Effector memory CD8-positive, alpha-beta T cell (primary cell): Measurements from ENCODE around the gene HSPB3.
"Not testable (repeated sequence)": the region's sequence is repeated elsewhere in the genome, so short reads cannot be mapped to it uniquely, and the experiment has no call there.

Experiments
- ATAC-seq: fragments of 150-1000 bp; cut with Tn5 transposase; replicated peaks from 2 replicates; pipeline ENCODE4 v1.10.0; 2021; ENCODE audit warnings: mild to moderate bottlenecking, moderate library complexity
- DNase-seq, 3 experiments: peaks; one replicate each; pipeline ENCODE4 v3.0.0; 2021
- H3K27ac Mint-ChIP-seq, 2 donors: one replicate each; pipeline ENCODE4 v1.8.0; 2022; ENCODE audit warnings: mild to moderate bottlenecking in 2 of 2, mixed read lengths in 2 of 2, moderate library complexity in 2 of 2
- H3K27me3 Mint-ChIP-seq, 2 donors: one replicate each; pipeline ENCODE4 v1.8.0; 2022; ENCODE audit warnings: mixed read lengths in 2 of 2
- H3K36me3 Mint-ChIP-seq: one replicate; pipeline ENCODE4 v1.8.0; 2022; ENCODE audit warnings: mild to moderate bottlenecking, moderate library complexity, mixed read lengths; ENCODE audit not compliant: insufficient read depth
- H3K4me1 Mint-ChIP-seq, 2 donors: one replicate each; pipeline ENCODE4 v1.8.0; 2022; ENCODE audit warnings: low read depth in 2 of 2, mixed read lengths in 2 of 2
- H3K4me3 Mint-ChIP-seq, 2 donors: one replicate each; pipeline ENCODE4 v1.8.0; 2022; ENCODE audit warnings: mild to moderate bottlenecking in 2 of 2, mixed read lengths in 2 of 2, moderate library complexity in 2 of 2
- H3K9me3 Mint-ChIP-seq, 2 donors: one replicate each; pipeline ENCODE4 v1.8.0; 2022; ENCODE audit warnings: mixed read lengths in 2 of 2
- total RNA-seq, 9 experiments: gene quantifications; one replicate each; lab custom pipeline; 2026; lab: John Stamatoyannopoulos, UW

Gene HSPB3
- total RNA-seq: 0 reads per million in 9 experiments

DNA sequence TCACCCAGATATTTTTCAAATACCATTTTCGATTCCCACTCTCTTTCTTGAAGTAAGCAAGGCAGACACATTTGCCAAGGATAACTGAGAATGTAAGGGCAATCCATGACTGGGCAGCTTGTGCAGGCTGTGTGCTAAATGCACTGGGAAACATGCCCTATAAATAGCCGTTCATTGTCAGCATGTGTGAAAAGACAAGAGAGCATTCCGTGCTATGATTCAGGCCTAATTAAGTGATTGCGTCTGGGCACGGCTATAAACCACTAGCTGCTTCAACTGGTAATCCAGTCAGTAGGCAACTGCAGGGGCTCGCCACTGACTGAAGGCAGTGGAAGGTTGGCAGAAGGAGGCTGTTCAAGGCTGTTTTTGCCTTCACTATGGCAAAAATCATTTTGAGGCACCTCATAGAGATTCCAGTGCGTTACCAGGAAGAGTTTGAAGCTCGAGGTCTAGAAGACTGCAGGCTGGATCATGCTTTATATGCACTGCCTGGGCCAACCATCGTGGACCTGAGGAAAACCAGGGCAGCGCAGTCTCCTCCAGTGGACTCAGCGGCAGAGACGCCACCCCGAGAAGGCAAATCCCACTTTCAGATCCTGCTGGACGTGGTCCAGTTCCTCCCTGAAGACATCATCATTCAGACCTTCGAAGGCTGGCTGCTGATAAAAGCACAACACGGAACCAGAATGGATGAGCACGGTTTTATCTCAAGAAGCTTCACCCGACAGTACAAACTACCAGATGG lies at the start of gene HSPB3:
Gene HSPB3, plus strand, starts transcription at position 287 of the 745 bp plus-strand sequence. Its CDS starts 91 bp downstream, at position 378.
- peaks cover 28 to 50% of the 10 kb centered on the region in 2 donors for H3K27me3 Mint-ChIP-seq
- H3K27ac Mint-ChIP-seq: no peak within 1 kb of the TSS
- no peak for DNase-seq
- H3K4me3 Mint-ChIP-seq: no peak within 1 kb of the TSS
- no peak for ATAC-seq
- H3K36me3 Mint-ChIP-seq: no peaks in the 10 kb centered on the region
- no peaks in the 10 kb centered on the region for H3K9me3 Mint-ChIP-seq
- H3K4me1 Mint-ChIP-seq: no peaks in the 10 kb centered on the region

GRCh38 chr5:54411176-54411575 lies 44.3 kb upstream of the HSPB3 start:
- peaks cover 17 to 26% of the 10 kb centered on the region in 2 donors for H3K27me3 Mint-ChIP-seq
- no peaks in the 10 kb centered on the region for H3K9me3 Mint-ChIP-seq
- no peak overlapping the region for H3K4me3 Mint-ChIP-seq
- no peaks in the 10 kb centered on the region for H3K36me3 Mint-ChIP-seq
- ATAC-seq: no peak
- no peak for DNase-seq
- H3K4me1 Mint-ChIP-seq: no peaks in the 10 kb centered on the region
- no peak overlapping the region for H3K27ac Mint-ChIP-seq

GRCh38 chr5:54412913-54413312 lies 42.6 kb upstream of the HSPB3 start:
- ATAC-seq: no peak
- DNase-seq: no peak
- Mint-ChIP-seq H3K9me3 (no peaks in the 10 kb centered on the region), H3K27ac (no peak overlapping the region), H3K4me3 (no peak overlapping the region), H3K27me3 (peaks cover 14 to 28% of the 10 kb centered on the region in 2 donors), H3K4me1 (no peaks in the 10 kb centered on the region), H3K36me3 (no peaks in the 10 kb centered on the region)

DNA sequence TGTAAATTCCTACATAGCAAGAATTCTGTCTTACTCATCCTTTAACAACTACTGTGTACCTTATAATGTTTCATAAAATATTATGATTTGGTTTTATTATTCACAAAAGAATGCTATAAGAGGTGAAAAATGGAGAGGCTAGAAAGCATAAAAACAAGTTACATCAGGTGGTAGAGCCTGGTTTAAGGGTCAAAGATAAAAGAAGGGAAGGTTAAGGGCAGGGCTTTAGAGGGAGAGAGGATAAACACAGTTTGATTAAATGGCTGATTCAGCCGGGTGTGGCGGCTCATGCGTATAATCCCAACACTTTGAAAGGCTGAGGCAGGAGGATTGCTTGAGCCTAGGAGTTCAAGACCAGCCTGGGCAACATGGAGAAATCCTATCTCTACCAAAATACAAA lies 40.4 kb upstream of the HSPB3 start:
- no peaks in the 10 kb centered on the region for H3K9me3 Mint-ChIP-seq

GRCh38 chr5:54415896-54416601 lies 39.5 kb upstream of the HSPB3 start:
- no peak overlapping the region for H3K4me3 Mint-ChIP-seq
- ATAC-seq (no peak), DNase-seq (no peak)
- H3K36me3 Mint-ChIP-seq: no peaks in the 10 kb centered on the region
- H3K9me3 Mint-ChIP-seq: no peaks in the 10 kb centered on the region
- peaks cover 13 to 32% of the 10 kb centered on the region in 2 donors for H3K27me3 Mint-ChIP-seq
- H3K27ac Mint-ChIP-seq: no peak overlapping the region
- H3K4me1 Mint-ChIP-seq: no peaks in the 10 kb centered on the region

More for the DNA sequence above, 40.4 kb upstream of the HSPB3 start:
- Mint-ChIP-seq H3K27me3 (peaks cover 20 to 34% of the 10 kb centered on the region in 2 donors), H3K27ac (no peak overlapping the region), H3K4me1 (no peaks in the 10 kb centered on the region), H3K36me3 (no peaks in the 10 kb centered on the region), H3K4me3 (no peak overlapping the region)
- ATAC-seq (no peak), DNase-seq (no peak)

DNA sequence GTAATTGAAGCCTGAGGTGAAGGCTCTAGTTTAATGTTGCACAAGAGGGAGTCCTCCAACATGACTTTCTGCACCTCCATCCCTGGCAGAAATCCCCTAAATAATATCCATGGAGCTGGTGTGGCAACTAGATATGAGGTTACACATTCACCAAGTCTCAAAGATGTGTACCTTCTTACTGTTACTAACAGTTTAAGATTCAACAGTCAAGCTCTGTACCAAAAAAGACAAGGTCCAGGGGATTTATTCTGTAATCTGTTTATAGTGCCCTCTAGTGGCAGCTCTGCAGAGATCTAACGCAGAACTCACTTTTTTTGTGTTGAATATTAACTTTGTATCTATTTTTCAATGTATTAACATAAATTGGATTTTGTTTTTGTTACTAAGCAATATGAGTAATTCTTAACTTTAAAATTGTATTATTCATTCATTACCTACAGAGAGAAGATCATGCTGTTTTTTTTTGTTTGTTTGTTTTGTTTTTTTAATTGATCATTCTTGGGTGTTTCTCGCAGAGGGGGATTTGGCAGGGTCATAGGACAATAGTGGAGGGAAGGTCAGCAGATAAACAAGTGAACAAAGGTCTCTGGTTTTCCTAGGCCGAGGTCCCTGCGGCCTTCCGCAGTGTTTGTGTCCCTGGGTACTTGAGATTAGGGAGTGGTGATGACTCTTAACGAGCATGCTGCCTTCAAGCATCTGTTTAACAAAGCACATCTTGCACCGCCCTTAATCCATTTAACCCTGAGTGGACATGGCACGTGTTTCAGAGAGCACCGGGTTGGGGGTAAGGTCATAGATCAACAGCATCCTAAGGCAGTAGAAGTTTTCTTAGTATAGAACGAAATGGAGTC lies 35.7 kb upstream of the HSPB3 start:
- H3K27me3 Mint-ChIP-seq: peaks cover 16 to 24% of the 10 kb centered on the region in 2 donors
- not testable (repeated sequence) for H3K36me3 Mint-ChIP-seq, H3K4me1 Mint-ChIP-seq, H3K4me3 Mint-ChIP-seq, H3K27ac Mint-ChIP-seq, H3K9me3 Mint-ChIP-seq
- DNase-seq: peak; percentile 15 to 26 (median 22)
- ATAC-seq: peak; percentile 53

DNA sequence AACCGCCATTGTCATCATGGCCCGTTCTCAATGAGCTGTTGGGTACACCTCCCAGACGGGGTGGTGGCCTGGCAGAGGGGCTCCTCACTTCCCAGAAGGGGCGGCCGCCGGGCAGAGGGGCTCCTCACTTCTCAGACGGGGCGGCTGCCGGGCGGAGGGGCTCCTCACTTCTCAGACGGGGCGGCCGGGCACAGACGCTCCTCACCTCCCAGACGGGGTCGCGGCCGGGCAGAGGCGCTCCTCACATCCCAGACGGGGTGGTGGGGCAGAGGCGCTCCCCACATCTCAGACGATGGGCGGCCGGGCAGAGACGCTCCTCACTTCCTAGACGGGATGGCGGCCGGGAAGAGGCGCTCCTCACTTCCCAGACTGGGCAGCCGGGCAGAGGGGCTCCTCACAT lies 35.0 kb upstream of the HSPB3 start:
- H3K36me3 Mint-ChIP-seq, H3K27ac Mint-ChIP-seq, H3K4me3 Mint-ChIP-seq, ATAC-seq, H3K4me1 Mint-ChIP-seq, H3K9me3 Mint-ChIP-seq, DNase-seq: not testable (repeated sequence)
- peaks cover 21 to 31% of the 10 kb centered on the region in 2 donors for H3K27me3 Mint-ChIP-seq

DNA sequence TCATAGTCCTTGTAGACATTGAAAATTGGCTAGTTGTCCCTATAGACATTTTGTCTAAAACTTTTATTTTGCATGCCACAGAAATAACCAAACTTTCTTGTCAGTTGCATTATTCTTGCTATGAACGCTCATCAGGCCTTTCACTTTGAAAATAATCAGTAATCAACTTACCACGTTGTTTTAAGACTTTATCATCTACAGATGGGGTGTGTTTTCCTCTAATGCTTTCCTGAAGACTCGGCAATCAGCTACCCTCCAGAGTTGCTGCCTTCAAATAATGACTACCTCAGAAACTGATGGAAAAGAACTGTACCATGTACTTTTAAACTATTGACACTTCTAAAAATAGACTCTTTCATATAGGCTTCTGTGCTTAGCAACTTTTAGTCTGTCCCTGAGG lies 33.5 kb upstream of the HSPB3 start:
- ATAC-seq: no peak
- H3K4me1 Mint-ChIP-seq: peaks cover 0 to 2% of the 10 kb centered on the region in 2 donors
- no peak overlapping the region for H3K4me3 Mint-ChIP-seq
- H3K36me3 Mint-ChIP-seq: no peaks in the 10 kb centered on the region
- H3K27ac Mint-ChIP-seq: no peak overlapping the region
- H3K9me3 Mint-ChIP-seq: no peaks in the 10 kb centered on the region
- H3K27me3 Mint-ChIP-seq: peaks cover 27 to 46% of the 10 kb centered on the region in 2 donors
- no peak for DNase-seq

DNA sequence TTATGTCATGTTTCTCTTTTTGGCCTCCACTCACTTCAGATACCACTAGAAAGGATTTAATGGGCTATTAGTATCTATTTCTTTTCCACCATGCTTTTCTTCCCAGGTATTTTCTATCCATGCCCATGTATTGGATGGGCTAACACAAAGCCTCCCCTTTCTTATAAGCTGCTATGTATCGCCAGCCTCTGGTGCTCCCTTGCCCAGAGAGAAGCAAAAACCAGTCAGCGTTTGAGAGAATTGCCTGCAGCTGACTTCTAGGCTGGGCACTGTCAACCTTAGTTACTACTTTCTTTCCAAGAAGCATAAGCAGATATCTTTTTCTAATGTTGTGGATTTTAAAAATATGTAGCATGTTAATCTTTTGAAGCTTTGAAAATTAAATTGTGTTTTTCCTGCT lies 30.2 kb upstream of the HSPB3 start:
- H3K27me3 Mint-ChIP-seq: peaks cover 16 to 63% of the 10 kb centered on the region in 2 donors
- H3K4me1 Mint-ChIP-seq: peaks cover 0 to 2% of the 10 kb centered on the region in 2 donors
- ATAC-seq (no peak), DNase-seq (no peak)
- no peaks in the 10 kb centered on the region for H3K36me3 Mint-ChIP-seq
- H3K27ac Mint-ChIP-seq: no peak overlapping the region
- H3K9me3 Mint-ChIP-seq: no peaks in the 10 kb centered on the region
- no peak overlapping the region for H3K4me3 Mint-ChIP-seq

DNA sequence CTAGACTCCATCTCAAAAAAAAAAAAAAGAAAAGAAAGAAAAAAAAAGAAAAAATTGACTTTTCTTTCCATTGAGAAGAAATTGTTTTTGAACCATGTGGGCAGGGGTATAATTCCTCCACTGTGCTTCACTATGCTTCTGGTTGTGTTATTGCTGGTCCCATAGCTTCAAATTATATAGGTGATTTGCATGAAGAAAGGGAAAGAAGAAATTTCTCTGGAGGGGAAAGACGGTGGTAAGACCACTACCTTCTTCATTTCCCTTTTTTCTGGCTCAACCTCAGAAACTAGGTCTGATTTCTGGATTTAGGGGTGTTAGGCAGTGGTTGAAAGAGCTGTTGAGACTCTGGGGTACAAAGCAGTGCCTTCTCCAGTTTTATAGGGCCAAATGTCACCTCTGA lies 29.3 kb upstream of the HSPB3 start:
- no peak for ATAC-seq
- H3K36me3 Mint-ChIP-seq: no peaks in the 10 kb centered on the region
- no peaks in the 10 kb centered on the region for H3K9me3 Mint-ChIP-seq
- no peak for DNase-seq
- peaks cover 16 to 63% of the 10 kb centered on the region in 2 donors for H3K27me3 Mint-ChIP-seq
- peaks cover 0 to 2% of the 10 kb centered on the region in 2 donors for H3K4me1 Mint-ChIP-seq
- H3K27ac Mint-ChIP-seq: no peak overlapping the region
- no peak overlapping the region for H3K4me3 Mint-ChIP-seq

DNA sequence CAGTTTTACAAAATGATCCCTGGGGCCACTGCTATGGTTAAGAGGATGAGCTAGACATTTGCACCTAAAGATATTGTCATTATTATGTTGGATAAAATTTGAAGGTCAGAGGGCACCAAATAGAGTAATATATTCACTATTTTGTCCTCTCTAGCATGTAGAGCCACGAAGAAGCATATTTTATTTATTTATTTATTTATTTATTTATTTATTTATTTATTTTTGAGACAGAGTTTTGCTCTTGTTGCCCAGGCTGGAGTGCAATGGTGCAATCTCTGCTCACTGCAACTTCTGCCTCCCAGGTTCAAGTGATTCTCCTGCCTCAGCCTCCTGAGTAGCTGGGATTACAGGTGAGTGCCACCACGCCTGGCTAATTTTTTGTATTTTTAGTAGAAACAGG lies 20.8 kb upstream of the HSPB3 start:
- not testable (repeated sequence) for ATAC-seq, DNase-seq, H3K4me1 Mint-ChIP-seq, H3K9me3 Mint-ChIP-seq, H3K27ac Mint-ChIP-seq, H3K36me3 Mint-ChIP-seq, H3K4me3 Mint-ChIP-seq
- H3K27me3 Mint-ChIP-seq: peaks cover 17 to 24% of the 10 kb centered on the region in 2 donors

GRCh38 chr5:54438620-54439389 lies 16.7 kb upstream of the HSPB3 start:
- ATAC-seq: no peak
- Mint-ChIP-seq H3K4me3 (no peak overlapping the region), H3K4me1 (peaks cover 4 to 5% of the 10 kb centered on the region in 2 donors), H3K27me3 (peaks cover 32 to 46% of the 10 kb centered on the region in 2 donors), H3K9me3 (no peaks in the 10 kb centered on the region), H3K27ac (no peak overlapping the region), H3K36me3 (no peaks in the 10 kb centered on the region)
- no peak for DNase-seq

DNA sequence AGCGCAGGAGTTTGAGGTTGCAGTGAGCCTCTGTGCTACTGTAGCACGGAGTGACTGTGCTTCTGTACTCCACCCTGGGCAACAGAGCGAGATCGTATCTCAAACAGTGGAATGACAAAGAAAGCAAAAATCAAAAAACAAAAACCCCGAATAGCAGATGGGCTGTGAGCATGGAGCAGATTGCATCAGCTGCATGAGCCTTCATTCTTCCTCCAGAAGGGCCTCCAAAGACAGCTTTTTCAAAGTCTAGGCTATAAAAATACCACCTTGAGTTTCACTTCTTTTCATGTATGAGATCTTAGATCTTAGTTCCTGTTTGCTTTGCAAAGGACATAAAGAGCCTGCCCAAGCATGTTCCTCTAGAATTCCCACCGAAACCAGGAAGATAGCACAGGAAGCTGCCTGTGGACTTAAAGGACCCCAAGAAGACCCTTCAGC lies 15.0 kb upstream of the HSPB3 start:
- H3K27me3 Mint-ChIP-seq: peaks cover 24 to 55% of the 10 kb centered on the region in 2 donors
- H3K9me3 Mint-ChIP-seq: no peaks in the 10 kb centered on the region
- no peak for DNase-seq
- H3K36me3 Mint-ChIP-seq: no peaks in the 10 kb centered on the region
- no peak for ATAC-seq
- H3K4me1 Mint-ChIP-seq: peaks cover 4 to 5% of the 10 kb centered on the region in 2 donors
- no peak overlapping the region for H3K27ac Mint-ChIP-seq
- H3K4me3 Mint-ChIP-seq: no peak overlapping the region
